K562 (cell line): ENCODE measurements around the gene TBX10. TPM values are rescaled to one million over a fixed set of nuclear protein-coding genes. Genes with fewer than 3 reads are reported as not detected.

Source experiments
- COPS2 ChIP-seq: fragments of 450-650 bp; conservative IDR thresholded peaks from 2 replicates; pipeline ENCODE4 v1.6.1; 2016; ENCODE audit warnings: mild to moderate bottlenecking, moderate library complexity
- PHB ChIP-seq: fragments of 250-450 bp; sonication (Bioruptor Pico); IDR thresholded peaks from 2 replicates; pipeline ENCODE4 v1.5.0; 2021
- REST ChIP-seq, 2 experiments: fragments of 450-650 bp; formaldehyde crosslinking in 1 of 2; IDR thresholded peaks; 2 replicates each; pipeline versions ENCODE4 v1.4.0 to v1.6.1; 2014 to 2020; ENCODE audit warnings: mild to moderate bottlenecking in 2 of 2, borderline replicate concordance in 1 of 2, low read depth in 1 of 2
- STAT5A ChIP-seq: IDR thresholded peaks from 2 replicates; pipeline ENCODE4 v1.6.1; 2012; ENCODE audit warnings: low read length, inconsistent platforms, borderline replicate concordance
- UBTF ChIP-seq, 2 experiments: IDR thresholded peaks; 2 replicates each; pipeline ENCODE4 v1.6.1; 2012; ENCODE audit warnings: improper control_type of control experiment in 2 of 2, low read depth in 2 of 2, low read length in 2 of 2, borderline replicate concordance in 1 of 2
- ZNF3 ChIP-seq: fragments of 250-450 bp; sonication (Bioruptor Pico); IDR thresholded peaks from 2 replicates; pipeline ENCODE4 v1.5.0; 2021; ENCODE audit warnings: mild to moderate bottlenecking, moderate library complexity
- ZNF717 ChIP-seq: fragments of 250-450 bp; sonication (Bioruptor Pico); IDR thresholded peaks from 2 replicates; pipeline ENCODE4 v1.5.0; 2021
- polyA plus RNA-seq, 8 experiments: library from polyadenylated mRNA; depleted of rRNA in 4 of 8; stranded (reverse) in 5 of 8; unstranded in 3 of 8; fragments of >200 nt; fragmentation: Nextera tagmentation in 2 of 8; fragmentation: Illumina TruSeq in 1 of 8; extraction: Ambion mirVana in 2 of 8; extraction: Trizol in 1 of 8; gene quantifications; 2 replicates each; pipeline versions ENCODE4 v1.2.1 to v1.2.3, GENCODE V29; 2011 to 2014; ENCODE audit warnings: inconsistent platforms in 1 of 8, missing spikeins in 1 of 8
- total RNA-seq, 7 experiments: library from RNA; depleted of rRNA in 6 of 7; stranded (reverse); fragments of >200 nt in 6 of 7; fragmentation: Illumina TruSeq in 2 of 7; extraction: Trizol in 2 of 7; gene quantifications; 2 replicates each; pipeline versions ENCODE4 v1.2.1 to v1.2.3, GENCODE V29; 2011 to 2021; ENCODE audit warnings: low replicate concordance in 1 of 7

Gene TBX10
- total and polyA plus RNA-seq, 9 of the 15 experiments (the other 6 are each of a cell fraction or from before 2014, with no cell fraction given): not detected

- TF ChIP-seq REST (IDR thresholded peaks at IDR 0.05; ENCODE audit: borderline replicate concordance) (peak; percentile 32; the same call in 1 of the 2 replicates), REST (CRISPR knock-in tag; IDR thresholded peaks at IDR 0.05; ENCODE audit: low read depth) (no peak), ZNF717 (CRISPR knock-in tag) (no peak), UBTF (IDR thresholded peaks at IDR 0.05; ENCODE audit: borderline replicate concordance in 1 of 2, low read depth in 2 of 2, low read length in 2 of 2) (no peak), COPS2 (no peak), STAT5A (no peak), ZNF3 (CRISPR knock-in tag) (no peak), PHB (CRISPR knock-in tag) (no peak)
Measured at GRCh38 chr11:67665541-67666302, 26.2 kb upstream of the TBX10 start (continued).
